Measurements from ENCODE around the gene MPV17L.
"Not testable (repeated sequence)": the region's sequence is repeated elsewhere in the genome, so short reads cannot be mapped to it uniquely, and the experiment has no call there.

Gene MPV17L

DNA sequence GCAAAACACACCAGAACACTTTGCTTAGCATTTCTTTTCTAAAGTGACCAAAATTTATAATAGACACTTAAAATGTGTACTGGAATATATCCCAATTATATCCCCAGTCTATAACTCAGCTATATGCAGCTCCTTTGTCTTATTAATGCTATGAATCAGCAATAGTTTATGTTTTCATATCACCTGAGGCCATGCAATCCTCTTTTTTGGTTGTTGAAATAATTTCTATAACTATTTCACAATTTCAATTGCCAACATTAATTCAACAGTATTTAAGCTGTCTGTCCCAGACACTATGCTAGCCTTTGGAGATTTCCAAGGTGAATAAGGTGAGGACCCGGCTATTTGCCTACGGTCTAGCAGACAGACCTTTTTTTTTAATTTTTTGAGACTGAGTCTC is 21.6 kb downstream of the MPV17L start:
- H3K4me2 ChIP-seq (ENCODE audit: insufficient read depth, low read length, poor library complexity, severe bottlenecking), result no peak overlapping the region
- H3K79me1 ChIP-seq (ENCODE audit: low read depth, low read length), result no peaks in the 10 kb centered on the region
- H3K27ac ChIP-seq (replicated peaks; ENCODE audit: low read length), result no peak overlapping the region
- no peak overlapping the region for H2BK12ac ChIP-seq (ENCODE audit: low read length)
- no peaks in the 10 kb centered on the region for H3K27me3 ChIP-seq (ENCODE audit: control insufficient read depth in 3 of 3, insufficient read depth in 3 of 3, low read depth in 1 of 3, low read length in 3 of 3)
- no peak overlapping the region for H3K18ac ChIP-seq (ENCODE audit: low read length)
- no peak overlapping the region for H3K9ac ChIP-seq (ENCODE audit: low read depth, low read length, poor library complexity)
- no peaks in the 10 kb centered on the region for H3K4me1 ChIP-seq (ENCODE audit: control insufficient read depth in 2 of 2, insufficient read depth in 1 of 2, low read depth in 1 of 2, low read length in 2 of 2)
- H4K8ac ChIP-seq (ENCODE audit: low read depth, low read length), result no peak overlapping the region
- no peaks in the 10 kb centered on the region for H3K36me3 ChIP-seq (replicated peaks in 1 of 2; ENCODE audit: control insufficient read depth in 2 of 2, insufficient read depth in 2 of 2, low read length in 2 of 2)
- H3K23ac ChIP-seq (ENCODE audit: low read depth, low read length, poor library complexity), result no peak overlapping the region
- no peak overlapping the region for H3K14ac ChIP-seq (ENCODE audit: low read length)
- no peaks in the 10 kb centered on the region for H3K9me3 ChIP-seq (replicated peaks in 1 of 2; ENCODE audit: control insufficient read depth in 2 of 2, insufficient read depth in 1 of 2, low read depth in 1 of 2, low read length in 2 of 2)
- H2BK120ac ChIP-seq (ENCODE audit: low read depth, low read length), result no peak overlapping the region
- no peak overlapping the region for H3K4me3 ChIP-seq (ENCODE audit: low read length in 2 of 2)
- no peak overlapping the region for H2AK5ac ChIP-seq (ENCODE audit: low read depth, low read length)
- DNase-seq (ENCODE audit: low spot score), result no peak
- no peak overlapping the region for H2BK5ac ChIP-seq (ENCODE audit: low read length)
- no peak overlapping the region for H2AFZ ChIP-seq (ENCODE audit: low read length)
- H3K4ac ChIP-seq (ENCODE audit: low read length), result no peak overlapping the region
- no peak overlapping the region for H2BK15ac ChIP-seq (ENCODE audit: low read length)
- no peak overlapping the region for H4K91ac ChIP-seq (ENCODE audit: low read depth, low read length, poor library complexity)
- no CpG with 5 or more reads among the region's 2 CpGs for WGBS, 2 donors (ENCODE audit: extremely low coverage in 2 of 2, insufficient read length in 2 of 2, insufficient replicate concordance in 1 of 2)

DNA sequence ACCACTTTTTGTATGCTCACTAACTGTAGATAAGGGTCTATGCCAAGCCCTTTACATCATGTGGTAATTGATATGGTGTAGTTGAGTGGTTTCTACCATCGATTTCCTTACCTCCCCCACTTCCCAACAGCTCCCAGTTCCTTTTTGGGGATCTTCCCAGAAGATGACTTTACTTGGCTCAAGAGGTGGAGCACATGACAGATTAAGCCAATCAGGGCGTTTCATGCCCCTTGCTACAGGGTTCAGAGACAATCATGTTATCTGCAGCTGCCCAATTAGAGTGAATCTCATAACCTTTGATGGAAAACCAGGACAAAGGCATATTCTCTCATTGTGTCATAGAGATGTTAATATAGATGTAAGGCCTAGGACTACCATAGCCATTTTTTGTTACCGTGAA is 22.7 kb downstream of the MPV17L start:
- no peak overlapping the region for H3K18ac ChIP-seq (ENCODE audit: low read length)
- no CpG with 5 or more reads among the region's 3 CpGs for WGBS, 2 donors (ENCODE audit: extremely low coverage in 2 of 2, insufficient read length in 2 of 2, insufficient replicate concordance in 1 of 2)
- no peaks in the 10 kb centered on the region for H3K36me3 ChIP-seq (replicated peaks in 1 of 2; ENCODE audit: control insufficient read depth in 2 of 2, insufficient read depth in 2 of 2, low read length in 2 of 2)
- no peak overlapping the region for H2BK15ac ChIP-seq (ENCODE audit: low read length)
- H3K4me2 ChIP-seq (ENCODE audit: insufficient read depth, low read length, poor library complexity, severe bottlenecking), result no peak overlapping the region
- no peak overlapping the region for H3K14ac ChIP-seq (ENCODE audit: low read length)
- H3K9ac ChIP-seq (ENCODE audit: low read depth, low read length, poor library complexity), result no peak overlapping the region
- DNase-seq (ENCODE audit: low spot score), result no peak
- no peak overlapping the region for H3K23ac ChIP-seq (ENCODE audit: low read depth, low read length, poor library complexity)
- no peak overlapping the region for H2BK120ac ChIP-seq (ENCODE audit: low read depth, low read length)
- H3K27ac ChIP-seq (replicated peaks; ENCODE audit: low read length), result no peak overlapping the region
- H3K4me3 ChIP-seq (ENCODE audit: low read length in 2 of 2), result no peak overlapping the region
- no peak overlapping the region for H3K4ac ChIP-seq (ENCODE audit: low read length)
- H4K91ac ChIP-seq (ENCODE audit: low read depth, low read length, poor library complexity), result no peak overlapping the region
- no peak overlapping the region for H2BK5ac ChIP-seq (ENCODE audit: low read length)
- no peak overlapping the region for H2BK12ac ChIP-seq (ENCODE audit: low read length)
- no peaks in the 10 kb centered on the region for H3K79me1 ChIP-seq (ENCODE audit: low read depth, low read length)
- no peak overlapping the region for H2AK5ac ChIP-seq (ENCODE audit: low read depth, low read length)
- no peaks in the 10 kb centered on the region for H3K4me1 ChIP-seq (ENCODE audit: control insufficient read depth in 2 of 2, insufficient read depth in 1 of 2, low read depth in 1 of 2, low read length in 2 of 2)
- H4K8ac ChIP-seq (ENCODE audit: low read depth, low read length), result no peak overlapping the region
- no peaks in the 10 kb centered on the region for H3K27me3 ChIP-seq (ENCODE audit: control insufficient read depth in 3 of 3, insufficient read depth in 3 of 3, low read depth in 1 of 3, low read length in 3 of 3)
- no peak overlapping the region for H2AFZ ChIP-seq (ENCODE audit: low read length)
- H3K9me3 ChIP-seq (replicated peaks in 1 of 2; ENCODE audit: control insufficient read depth in 2 of 2, insufficient read depth in 1 of 2, low read depth in 1 of 2, low read length in 2 of 2), result no peaks in the 10 kb centered on the region

DNA sequence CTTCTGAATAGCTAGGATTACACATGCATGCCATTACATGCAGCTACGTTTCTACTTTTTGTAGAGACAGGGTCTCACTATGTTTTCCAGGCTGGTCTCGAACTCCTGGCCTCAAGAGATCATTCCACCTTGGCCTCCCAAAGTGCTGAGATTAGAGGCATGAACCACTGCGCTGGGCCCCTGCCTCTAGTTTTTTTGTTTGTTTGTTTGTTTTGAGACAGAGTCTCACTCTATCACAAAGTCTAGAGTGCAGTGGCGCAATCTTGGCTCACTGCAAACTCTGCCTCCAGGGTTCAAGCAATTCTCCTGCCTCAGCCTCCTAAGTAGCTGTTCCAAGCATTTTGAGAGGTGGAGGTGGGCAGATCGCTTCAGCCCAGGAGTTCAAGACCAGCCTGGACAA is 26.1 kb downstream of the MPV17L start:
- WGBS, 2 donors (ENCODE audit: extremely low coverage in 2 of 2, insufficient read length in 2 of 2, insufficient replicate concordance in 1 of 2), result no CpG with 5 or more reads among the region's 5 CpGs
- not testable (repeated sequence) for H3K27me3 ChIP-seq (ENCODE audit: control insufficient read depth in 3 of 3, insufficient read depth in 3 of 3, low read depth in 1 of 3, low read length in 3 of 3); H3K14ac ChIP-seq (ENCODE audit: low read length); H4K91ac ChIP-seq (ENCODE audit: low read depth, low read length, poor library complexity); H3K18ac ChIP-seq (ENCODE audit: low read length); H2BK120ac ChIP-seq (ENCODE audit: low read depth, low read length); H3K9ac ChIP-seq (ENCODE audit: low read depth, low read length, poor library complexity); H3K4me3 ChIP-seq (ENCODE audit: low read length in 2 of 2); H3K9me3 ChIP-seq (replicated peaks in 1 of 2; ENCODE audit: control insufficient read depth in 2 of 2, insufficient read depth in 1 of 2, low read depth in 1 of 2, low read length in 2 of 2); DNase-seq (ENCODE audit: low spot score); H3K23ac ChIP-seq (ENCODE audit: low read depth, low read length, poor library complexity); H3K27ac ChIP-seq (replicated peaks; ENCODE audit: low read length); H3K4me1 ChIP-seq (ENCODE audit: control insufficient read depth in 2 of 2, insufficient read depth in 1 of 2, low read depth in 1 of 2, low read length in 2 of 2); H2BK5ac ChIP-seq (ENCODE audit: low read length); H2AFZ ChIP-seq (ENCODE audit: low read length); H3K4me2 ChIP-seq (ENCODE audit: insufficient read depth, low read length, poor library complexity, severe bottlenecking); H2BK15ac ChIP-seq (ENCODE audit: low read length); H2BK12ac ChIP-seq (ENCODE audit: low read length); H3K36me3 ChIP-seq (replicated peaks in 1 of 2; ENCODE audit: control insufficient read depth in 2 of 2, insufficient read depth in 2 of 2, low read length in 2 of 2); H2AK5ac ChIP-seq (ENCODE audit: low read depth, low read length); H4K8ac ChIP-seq (ENCODE audit: low read depth, low read length); H3K4ac ChIP-seq (ENCODE audit: low read length); H3K79me1 ChIP-seq (ENCODE audit: low read depth, low read length)

DNA sequence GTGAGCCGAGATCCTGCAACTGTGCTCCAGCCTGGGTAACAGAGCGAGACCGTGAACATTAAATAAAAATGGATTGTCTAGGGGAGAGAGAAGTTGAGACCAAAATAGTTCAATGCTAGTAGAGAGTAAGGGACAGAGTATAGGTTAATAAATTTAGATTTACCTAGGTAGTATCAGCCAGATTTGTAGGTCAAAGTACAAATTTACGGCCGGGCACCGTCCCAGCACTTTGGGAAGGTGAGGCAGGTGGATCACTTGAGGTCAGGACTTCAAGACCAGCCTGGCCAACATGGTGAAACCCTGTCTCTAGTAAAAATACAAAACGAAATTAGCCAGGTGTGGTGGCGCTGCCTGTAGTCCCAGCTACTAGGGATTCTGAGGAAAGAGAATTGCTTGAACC is 26.7 kb downstream of the MPV17L start:
- Histone ChIP-seq H3K27ac (replicated peaks; ENCODE audit: low read length) (no peak overlapping the region), H2BK12ac (ENCODE audit: low read length) (no peak overlapping the region), H2AK5ac (ENCODE audit: low read depth, low read length) (no peak overlapping the region), H4K8ac (ENCODE audit: low read depth, low read length) (no peak overlapping the region), H3K9ac (ENCODE audit: low read depth, low read length, poor library complexity) (no peak overlapping the region), H3K4me3 (ENCODE audit: low read length in 2 of 2) (no peak overlapping the region), H2BK5ac (ENCODE audit: low read length) (no peak overlapping the region), H3K18ac (ENCODE audit: low read length) (no peak overlapping the region), H3K27me3 (ENCODE audit: control insufficient read depth in 3 of 3, insufficient read depth in 3 of 3, low read depth in 1 of 3, low read length in 3 of 3) (no peaks in the 10 kb centered on the region), H3K9me3 (replicated peaks in 1 of 2; ENCODE audit: control insufficient read depth in 2 of 2, insufficient read depth in 1 of 2, low read depth in 1 of 2, low read length in 2 of 2) (no peaks in the 10 kb centered on the region), H2BK120ac (ENCODE audit: low read depth, low read length) (no peak overlapping the region), H3K36me3 (replicated peaks in 1 of 2; ENCODE audit: control insufficient read depth in 2 of 2, insufficient read depth in 2 of 2, low read length in 2 of 2) (no peaks in the 10 kb centered on the region), H4K91ac (ENCODE audit: low read depth, low read length, poor library complexity) (no peak overlapping the region), H3K79me1 (ENCODE audit: low read depth, low read length) (no peaks in the 10 kb centered on the region), H3K4me1 (ENCODE audit: control insufficient read depth in 2 of 2, insufficient read depth in 1 of 2, low read depth in 1 of 2, low read length in 2 of 2) (no peaks in the 10 kb centered on the region), H3K14ac (ENCODE audit: low read length) (no peak overlapping the region), H3K23ac (ENCODE audit: low read depth, low read length, poor library complexity) (no peak overlapping the region), H2BK15ac (ENCODE audit: low read length) (no peak overlapping the region), H3K4me2 (ENCODE audit: insufficient read depth, low read length, poor library complexity, severe bottlenecking) (no peak overlapping the region), H3K4ac (ENCODE audit: low read length) (no peak overlapping the region), H2AFZ (ENCODE audit: low read length) (no peak overlapping the region)
- WGBS, 2 donors (ENCODE audit: extremely low coverage in 2 of 2, insufficient read length in 2 of 2, insufficient replicate concordance in 1 of 2), result no CpG with 5 or more reads among the region's 8 CpGs
- no peak for DNase-seq (ENCODE audit: low spot score)
